Type B pancreatic cell (in vitro differentiated cells): ENCODE measurements around the gene FBRS. TPM values are rescaled to one million over a fixed set of nuclear protein-coding genes. Genes with fewer than 3 reads are reported as not detected.

Experiments used
- DNase-seq: peaks from one replicate; pipeline ENCODE4 v3.0.0; 2021; ENCODE audit warnings: mixed read lengths; ENCODE audit not compliant: unreplicated experiment; ENCODE audit errors: extremely low spot score
- H3K27ac Mint-ChIP-seq: 2 replicates; pipeline ENCODE4 v1.8.0; 2021; ENCODE audit warnings: mild to moderate bottlenecking, mixed read lengths
- H3K27me3 Mint-ChIP-seq: 2 replicates; pipeline ENCODE4 v1.8.0; 2021; ENCODE audit warnings: mixed read lengths
- H3K36me3 Mint-ChIP-seq: 2 replicates; pipeline ENCODE4 v1.8.0; 2021; ENCODE audit warnings: mixed read lengths
- H3K4me1 Mint-ChIP-seq: one replicate; pipeline ENCODE4 v1.8.0; 2021; ENCODE audit warnings: mixed read lengths; ENCODE audit not compliant: unreplicated experiment
- H3K4me3 Mint-ChIP-seq: 2 replicates; pipeline ENCODE4 v1.8.0; 2021; ENCODE audit warnings: mild to moderate bottlenecking, mixed read lengths
- H3K9me3 Mint-ChIP-seq: 2 replicates; pipeline ENCODE4 v1.8.0; 2021; ENCODE audit warnings: mixed read lengths
- CTCF ChIP-seq: fragments of 200-600 bp; sonication (generic); conservative IDR thresholded peaks from 2 replicates; pipeline ENCODE4 v1.5.0; 2021; ENCODE audit warnings: antibody characterized with exemption, mild to moderate bottlenecking
- total RNA-seq: library from RNA; stranded (reverse); gene quantifications from 2 replicates; pipeline ENCODE4 v1.2.1, GENCODE V29; 2021; ENCODE audit warnings: low replicate concordance

FBRS gene
- total RNA-seq, 1 donor from 2014 or later, result 78.2 TPM

- Mint-ChIP-seq H3K9me3 (no peaks in the 10 kb centered on the region), H3K27ac (no peak overlapping the region), H3K27me3 (no peaks in the 10 kb centered on the region), H3K36me3 (no peaks in the 10 kb centered on the region), H3K4me3 (no peak overlapping the region), H3K4me1 (no peaks in the 10 kb centered on the region)
- no peak for TF ChIP-seq CTCF
- DNase-seq, result no peak
Measured at GRCh38 chr16:30678586-30678970, 20.3 kb downstream of the FBRS start.

GRCh38 chr16:30680326-30680725 lies 22.1 kb downstream of the FBRS start:
- H3K4me1 Mint-ChIP-seq, result no peaks in the 10 kb centered on the region
- no peak overlapping the region for H3K27ac Mint-ChIP-seq
- DNase-seq, result no peak
- H3K27me3 Mint-ChIP-seq, result no peaks in the 10 kb centered on the region
- TF ChIP-seq CTCF, result no peak
- no peak overlapping the region for H3K4me3 Mint-ChIP-seq
- no peaks in the 10 kb centered on the region for H3K9me3 Mint-ChIP-seq
- no peaks in the 10 kb centered on the region for H3K36me3 Mint-ChIP-seq

GRCh38 chr16:30688701-30689100 lies 30.5 kb downstream of the FBRS start:
- Mint-ChIP-seq H3K9me3 (no peaks in the 10 kb centered on the region), H3K4me1 (no peaks in the 10 kb centered on the region), H3K36me3 (no peaks in the 10 kb centered on the region), H3K4me3 (no peak overlapping the region), H3K27me3 (peaks cover 3% of the 10 kb centered on the region), H3K27ac (no peak overlapping the region)
- no peak for TF ChIP-seq CTCF
- no peak for DNase-seq

GRCh38 chr16:30691907-30692306 lies 33.7 kb downstream of the FBRS start:
- no peaks in the 10 kb centered on the region for H3K36me3 Mint-ChIP-seq
- H3K27me3 Mint-ChIP-seq, result peaks cover 3% of the 10 kb centered on the region
- no peaks in the 10 kb centered on the region for H3K9me3 Mint-ChIP-seq
- no peak for DNase-seq
- no peak for TF ChIP-seq CTCF
- H3K4me3 Mint-ChIP-seq, result no peak overlapping the region
- H3K4me1 Mint-ChIP-seq, result no peaks in the 10 kb centered on the region
- H3K27ac Mint-ChIP-seq, result peak overlapping the region; percentile 15

- H3K9me3 Mint-ChIP-seq, result no peaks in the 10 kb centered on the region
- no peak for TF ChIP-seq CTCF
- no peaks in the 10 kb centered on the region for H3K4me1 Mint-ChIP-seq
- no peak overlapping the region for H3K4me3 Mint-ChIP-seq
- H3K27ac Mint-ChIP-seq, result peak overlapping the region; percentile 11
- H3K36me3 Mint-ChIP-seq, result no peaks in the 10 kb centered on the region
- DNase-seq, result no peak
- H3K27me3 Mint-ChIP-seq, result peaks cover 3% of the 10 kb centered on the region
Measured at GRCh38 chr16:30692396-30693064, 34.3 kb downstream of the FBRS start.
